Measurements from ENCODE around the gene NBAS. TPM values are rescaled to one million over a fixed set of nuclear protein-coding genes. Genes with fewer than 3 reads are reported as not detected.
A peak's percentile ranks its signal among the peaks of the same experiment; 100 is the strongest.

Gene NBAS
- total and polyA plus RNA-seq, 2 of the 13 experiments (the other 11 are each of a cell fraction or from before 2014, with no cell fraction given) = 33.6 to 58.7 TPM

- TF ChIP-seq, protein P1, sequence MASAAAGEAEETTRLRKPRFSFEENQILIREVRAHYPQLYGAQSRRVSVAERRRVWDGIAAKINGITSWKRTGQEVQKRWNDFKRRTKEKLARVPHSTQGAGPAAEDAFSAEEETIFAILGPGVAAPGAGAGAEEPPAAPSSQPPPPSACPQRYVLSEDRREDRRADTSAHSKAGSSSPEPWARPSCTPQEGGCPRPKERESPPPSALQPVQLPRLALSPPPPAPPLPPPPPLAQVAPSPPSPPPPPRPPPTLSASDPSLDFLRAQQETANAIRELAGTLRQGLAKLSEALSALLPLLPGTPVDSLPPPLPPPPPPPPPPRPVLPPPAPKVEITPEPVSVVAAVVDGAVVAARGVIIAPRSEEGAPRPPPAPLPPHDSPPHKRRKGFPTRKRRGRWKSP (CRISPR knock-in tag; IDR thresholded peaks at IDR 0.05) = no peak
These were observed 314.3 kb downstream of the NBAS start (continued) for GRCh38 chr2:15246870-15247269.

DNA sequence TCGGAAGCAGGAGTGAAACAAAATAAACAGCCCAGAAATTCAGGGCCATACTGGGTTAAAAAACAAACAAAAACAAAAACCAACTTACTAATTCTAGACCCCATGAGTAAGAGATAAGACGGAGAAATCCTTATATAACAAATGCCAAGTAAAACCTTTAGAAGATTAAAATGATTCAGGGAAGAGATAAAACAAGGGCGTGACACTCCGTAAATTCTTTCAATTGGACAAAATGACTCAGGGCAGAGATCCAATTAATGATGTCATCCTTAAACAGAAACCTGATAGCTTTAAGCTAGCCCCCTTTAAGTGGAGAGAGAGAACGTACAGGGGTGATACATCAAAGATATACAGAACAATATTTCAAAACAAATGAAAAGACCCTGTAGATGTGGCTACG lies 317.4 kb downstream of the NBAS start:
- Histone ChIP-seq H2AFZ (ENCODE audit: low read length) (no peak overlapping the region), H3K27me3 (ENCODE audit: control insufficient read depth in 1 of 2, insufficient read depth in 2 of 2, low read length in 2 of 2) (no peaks in the 10 kb centered on the region), H3K27ac (ENCODE audit: extremely low read length, insufficient read depth, low read length) (no peak overlapping the region), H3K4me1 (ENCODE audit: insufficient read depth, low read length) (no peaks in the 10 kb centered on the region), H3K79me2 (ENCODE audit: insufficient read depth, low read length) (no peaks in the 10 kb centered on the region), H3K36me3 (replicated peaks in 1 of 2; ENCODE audit: control insufficient read depth in 1 of 2, insufficient read depth in 2 of 2, low read length in 2 of 2) (no peaks in the 10 kb centered on the region), H3K4me3 (replicated peaks in 1 of 3; ENCODE audit: insufficient read depth in 1 of 3, low read depth in 2 of 3, low read length in 3 of 3) (no peak overlapping the region), H3K9me3 (ENCODE audit: low read length) (no peaks in the 10 kb centered on the region), H3K9ac (ENCODE audit: insufficient read depth, low read depth, low read length) (no peak overlapping the region), H4K20me1 (ENCODE audit: insufficient read depth, low read length) (no peaks in the 10 kb centered on the region), H3K4me2 (ENCODE audit: low read depth, low read length) (no peak overlapping the region)
- ATAC-seq (no peak), DNase-seq (ENCODE audit: low spot score) (no peak), FAIRE-seq (no peak)
- TF ChIP-seq TAF15 (IDR thresholded peaks at IDR 0.05; ENCODE audit: low read depth, low read length, poor library complexity, severe bottlenecking) = no peak
- TF ChIP-seq CREB1 (IDR thresholded peaks at IDR 0.05) = 0 out of 2 replicates have a peak, but pooled peaks have one; percentile 26
- TF ChIP-seq CREB1 (CRISPR knock-in tag; IDR thresholded peaks at IDR 0.05) = no peak
- peak; percentile 94 for TF ChIP-seq ATF7 (IDR thresholded peaks at IDR 0.05)
- no peak for TF ChIP-seq ATF7 (CRISPR knock-in tag; IDR thresholded peaks at IDR 0.05)
- 98% methylated on average over 6 of the region's 6 CpGs for WGBS (ENCODE audit: low lambda C conversion rate)
- BruUV-seq (replicated peaks) = no TSS peak
- ChIA-PET CTCF (ENCODE audit: low intra/inter-chr PET ratio, low total read pairs) (no interaction called here), POLR2A (no interaction called here)
- intact Hi-C loops (cut with micrococcal nuclease; ENCODE audit: unreplicated experiment) (no loop called here), in situ Hi-C loops (cut with HindIII; ENCODE audit: extremely low pct_ligation_motif_present, low pct_unique_long_range_greater_than_20kb) (no loop called here)

DNA sequence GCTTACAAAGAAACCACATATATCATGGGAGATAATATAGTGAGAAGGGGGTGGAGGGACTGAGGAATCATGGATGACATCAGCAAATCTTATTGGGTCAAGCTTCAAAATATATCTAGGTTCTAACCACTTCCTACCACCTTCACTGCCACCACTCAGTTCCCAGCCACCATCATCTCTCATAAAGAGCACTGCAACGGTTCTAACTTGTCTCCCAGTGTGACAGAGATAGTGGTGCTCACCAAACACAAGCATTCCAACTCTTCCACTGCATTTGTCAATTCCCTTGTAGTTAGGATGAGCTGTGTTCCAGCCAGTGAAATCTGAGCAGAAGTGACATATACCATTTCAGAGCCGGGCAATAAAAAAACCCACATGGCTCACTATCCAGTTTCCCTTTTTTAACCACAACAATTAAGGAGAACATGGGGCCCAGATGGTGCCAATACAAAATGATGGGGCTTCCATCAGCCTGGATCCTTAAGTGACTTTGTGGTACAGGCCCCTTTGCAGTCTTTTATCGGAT lies 318.1 kb downstream of the NBAS start:
- H3K9me3 ChIP-seq (ENCODE audit: low read length) = no peaks in the 10 kb centered on the region
- BruUV-seq (replicated peaks) = no TSS peak
- H3K4me2 ChIP-seq (ENCODE audit: low read depth, low read length) = no peak overlapping the region
- no peak overlapping the region for H2AFZ ChIP-seq (ENCODE audit: low read length)
- ATAC-seq (no peak), FAIRE-seq (no peak), DNase-seq (ENCODE audit: low spot score) (no peak)
- WGBS (ENCODE audit: low lambda C conversion rate) = 92% methylated on average over 3 of the region's 3 CpGs
- H3K36me3 ChIP-seq (replicated peaks in 1 of 2; ENCODE audit: control insufficient read depth in 1 of 2, insufficient read depth in 2 of 2, low read length in 2 of 2) = no peaks in the 10 kb centered on the region
- ChIA-PET CTCF (ENCODE audit: low intra/inter-chr PET ratio, low total read pairs) (no interaction called here), POLR2A (no interaction called here)
- no peaks in the 10 kb centered on the region for H3K79me2 ChIP-seq (ENCODE audit: insufficient read depth, low read length)
- in situ Hi-C loops (cut with HindIII; ENCODE audit: extremely low pct_ligation_motif_present, low pct_unique_long_range_greater_than_20kb) = no loop called here
- no peak overlapping the region for H3K27ac ChIP-seq (ENCODE audit: extremely low read length, insufficient read depth, low read length)
- intact Hi-C loops (cut with micrococcal nuclease; ENCODE audit: unreplicated experiment) = no loop called here
- H3K27me3 ChIP-seq (ENCODE audit: control insufficient read depth in 1 of 2, insufficient read depth in 2 of 2, low read length in 2 of 2) = no peaks in the 10 kb centered on the region
- H3K4me1 ChIP-seq (ENCODE audit: insufficient read depth, low read length) = no peaks in the 10 kb centered on the region
- no peaks in the 10 kb centered on the region for H4K20me1 ChIP-seq (ENCODE audit: insufficient read depth, low read length)
- H3K4me3 ChIP-seq (replicated peaks in 1 of 3; ENCODE audit: insufficient read depth in 1 of 3, low read depth in 2 of 3, low read length in 3 of 3) = no peak overlapping the region
- no peak overlapping the region for H3K9ac ChIP-seq (ENCODE audit: insufficient read depth, low read depth, low read length)
- no peak for TF ChIP-seq E2F2 (CRISPR knock-in tag; IDR thresholded peaks at IDR 0.05; ENCODE audit: borderline replicate concordance)
- TF ChIP-seq, protein P2, sequence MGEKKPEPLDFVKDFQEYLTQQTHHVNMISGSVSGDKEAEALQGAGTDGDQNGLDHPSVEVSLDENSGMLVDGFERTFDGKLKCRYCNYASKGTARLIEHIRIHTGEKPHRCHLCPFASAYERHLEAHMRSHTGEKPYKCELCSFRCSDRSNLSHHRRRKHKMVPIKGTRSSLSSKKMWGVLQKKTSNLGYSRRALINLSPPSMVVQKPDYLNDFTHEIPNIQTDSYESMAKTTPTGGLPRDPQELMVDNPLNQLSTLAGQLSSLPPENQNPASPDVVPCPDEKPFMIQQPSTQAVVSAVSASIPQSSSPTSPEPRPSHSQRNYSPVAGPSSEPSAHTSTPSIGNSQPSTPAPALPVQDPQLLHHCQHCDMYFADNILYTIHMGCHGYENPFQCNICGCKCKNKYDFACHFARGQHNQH (CRISPR knock-in tag; IDR thresholded peaks at IDR 0.05) = no peak
- TF ChIP-seq, protein P3, sequence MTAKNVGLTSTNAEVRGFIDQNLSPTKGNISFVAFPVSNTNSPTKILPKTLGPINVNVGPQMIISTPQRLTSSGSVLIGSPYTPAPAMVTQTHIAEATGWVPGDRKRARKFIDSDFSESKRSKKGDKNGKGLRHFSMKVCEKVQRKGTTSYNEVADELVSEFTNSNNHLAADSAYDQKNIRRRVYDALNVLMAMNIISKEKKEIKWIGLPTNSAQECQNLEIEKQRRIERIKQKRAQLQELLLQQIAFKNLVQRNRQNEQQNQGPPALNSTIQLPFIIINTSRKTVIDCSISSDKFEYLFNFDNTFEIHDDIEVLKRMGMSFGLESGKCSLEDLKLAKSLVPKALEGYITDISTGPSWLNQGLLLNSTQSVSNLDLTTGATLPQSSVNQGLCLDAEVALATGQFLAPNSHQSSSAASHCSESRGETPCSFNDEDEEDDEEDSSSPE (CRISPR knock-in tag; IDR thresholded peaks at IDR 0.05) = no peak
- TF ChIP-seq ZFYVE20 (CRISPR knock-in tag; IDR thresholded peaks at IDR 0.05; ENCODE audit: borderline replicate concordance, low read depth) = no peak

Measured in HepG2 (cell line).